ENCODE results near the gene KCNK7.
A peak's percentile ranks its signal among the peaks of the same experiment; 100 is the strongest.

Gene KCNK7

DNA sequence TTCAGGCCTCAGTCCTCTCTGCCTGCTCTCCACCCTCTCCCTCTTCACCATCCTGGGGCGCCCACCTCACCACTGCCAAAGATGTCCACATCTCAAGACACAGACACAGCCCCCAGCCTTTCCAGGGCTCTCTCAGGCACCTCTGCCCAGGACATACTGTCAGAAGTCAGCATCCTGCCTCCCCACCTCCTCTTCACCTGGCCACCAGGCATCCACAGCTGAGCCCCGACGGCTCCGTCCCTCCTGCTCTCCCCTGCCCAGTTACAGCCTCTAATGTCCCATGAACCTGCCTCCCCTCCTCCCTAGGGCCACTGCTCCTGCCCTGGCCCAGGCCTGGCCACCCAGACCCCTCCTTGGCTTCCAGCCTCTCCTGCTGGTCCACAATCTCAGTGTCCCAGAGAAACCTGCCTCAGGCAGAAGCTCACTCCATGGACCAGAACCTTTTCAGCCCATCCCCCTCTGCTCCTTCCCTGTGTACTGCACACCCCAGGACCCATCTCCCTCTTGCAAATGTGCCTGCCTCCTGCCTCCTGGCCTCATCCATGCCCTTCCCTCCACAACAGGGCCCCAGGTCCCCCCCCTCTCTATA, 40.7 kb downstream of the KCNK7 start:
- Mint-ChIP-seq H3K4me1 (ENCODE audit: low read depth in 2 of 2) (peaks cover 51 to 53% of the 10 kb centered on the region in 2 donors), H3K9me3 (no peaks in the 10 kb centered on the region), H3K36me3 (ENCODE audit: insufficient read depth) (peaks cover 15% of the 10 kb centered on the region), H3K27me3 (no peaks in the 10 kb centered on the region), H3K27ac (peak overlapping the region; percentile 52 to 89), H3K4me3 (peak overlapping the region; percentile 42 to 82)
- DNase-seq (no peak), ATAC-seq (replicated peaks) (no peak)

DNA sequence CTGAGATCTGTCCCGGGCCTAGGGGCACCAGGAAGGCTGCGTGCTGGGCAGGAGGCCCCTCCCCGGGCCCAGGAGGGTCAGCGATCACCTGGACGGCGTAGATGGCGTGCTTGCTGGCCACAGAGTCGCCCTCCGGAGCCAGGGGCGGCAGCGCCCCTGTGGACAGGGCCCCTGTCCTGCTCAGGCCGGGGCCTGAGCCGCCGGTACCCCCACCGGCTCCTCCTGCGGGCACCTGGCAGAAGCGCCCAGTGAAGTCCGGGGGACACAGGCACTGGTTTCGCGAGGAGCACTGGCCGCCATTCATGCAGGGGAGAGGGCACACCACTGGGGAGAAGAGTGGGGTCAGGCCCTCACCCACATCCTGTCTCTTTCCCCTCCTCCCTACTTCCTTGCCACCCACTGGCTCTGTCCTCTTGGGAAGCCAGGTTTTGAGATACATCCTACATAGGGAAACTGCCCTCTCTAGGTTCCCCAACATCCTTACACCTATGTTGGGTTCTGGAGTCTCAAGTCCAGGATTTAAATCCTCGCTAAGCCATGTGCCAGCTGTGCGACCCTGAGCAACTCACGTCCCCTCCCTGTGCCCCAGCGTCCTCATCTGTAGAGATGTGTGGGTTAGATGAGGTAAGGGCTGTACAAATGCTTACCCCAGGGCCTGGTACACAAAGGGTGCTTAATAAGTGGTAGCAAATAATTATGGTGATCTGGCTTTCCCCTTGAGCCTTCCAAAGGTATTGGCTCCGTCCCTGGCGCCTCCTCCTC, 41.4 kb downstream of the KCNK7 start:
- DNase-seq = no peak
- peaks cover 48 to 50% of the 10 kb centered on the region in 2 donors for H3K4me1 Mint-ChIP-seq (ENCODE audit: low read depth in 2 of 2)
- ATAC-seq (replicated peaks) = no peak

DNA sequence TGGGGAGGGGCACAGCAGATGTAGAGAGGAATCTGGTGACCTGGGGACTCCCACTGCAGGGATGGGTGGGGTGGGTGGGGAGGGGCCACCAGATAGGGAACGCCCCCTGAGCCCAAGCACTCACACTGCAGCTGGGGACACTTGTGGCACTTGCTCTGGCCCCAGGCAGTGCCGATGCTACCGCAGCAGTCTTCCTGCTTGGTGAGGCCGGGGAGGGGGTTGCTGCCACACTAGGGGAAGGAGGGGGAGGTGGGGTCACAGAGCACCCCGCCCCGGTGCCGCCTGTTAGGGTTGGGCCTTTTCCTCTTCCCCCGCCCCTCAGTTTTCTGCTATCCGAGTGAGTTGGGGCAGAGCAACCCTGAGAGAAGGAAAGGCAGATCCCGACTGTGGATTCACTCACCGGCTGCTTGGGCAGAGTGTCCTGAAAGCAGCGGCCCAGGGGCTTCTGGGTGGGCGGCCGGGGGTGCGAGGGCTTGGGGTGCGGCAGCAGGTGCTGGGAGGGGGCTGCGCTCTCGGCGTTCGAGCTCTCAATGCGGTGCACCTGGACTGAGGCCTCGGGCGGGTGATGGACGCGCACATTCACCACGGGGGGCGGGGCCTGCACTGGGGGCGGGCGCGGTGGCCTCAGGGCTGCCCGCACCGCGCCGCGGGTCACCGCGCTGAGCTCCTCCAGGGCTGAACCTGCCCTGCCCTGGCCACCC, 42.1 kb downstream of the KCNK7 start:
- DNase-seq = peak in 2 of 3 experiments; percentile 69 to 75
- peak; percentile 83 for ATAC-seq (replicated peaks)
- peak overlapping the region in 1 of 2 donors; percentile 57 for H3K27ac Mint-ChIP-seq
- peaks cover 47 to 53% of the 10 kb centered on the region in 2 donors for H3K4me1 Mint-ChIP-seq (ENCODE audit: low read depth in 2 of 2)
- H3K27me3 Mint-ChIP-seq = no peaks in the 10 kb centered on the region
- no peaks in the 10 kb centered on the region for H3K9me3 Mint-ChIP-seq
- peaks cover 20% of the 10 kb centered on the region for H3K36me3 Mint-ChIP-seq (ENCODE audit: insufficient read depth)
- peak overlapping the region in 1 of 2 donors; percentile 20 for H3K4me3 Mint-ChIP-seq

More for the DNA sequence above, 41.4 kb downstream of the KCNK7 start:
- peak overlapping the region; percentile 42 to 82 for H3K4me3 Mint-ChIP-seq
- peak overlapping the region in 1 of 2 donors; percentile 89 for H3K27ac Mint-ChIP-seq
- no peaks in the 10 kb centered on the region for H3K27me3 Mint-ChIP-seq
- H3K9me3 Mint-ChIP-seq = no peaks in the 10 kb centered on the region
- peaks cover 20% of the 10 kb centered on the region for H3K36me3 Mint-ChIP-seq (ENCODE audit: insufficient read depth)

DNA sequence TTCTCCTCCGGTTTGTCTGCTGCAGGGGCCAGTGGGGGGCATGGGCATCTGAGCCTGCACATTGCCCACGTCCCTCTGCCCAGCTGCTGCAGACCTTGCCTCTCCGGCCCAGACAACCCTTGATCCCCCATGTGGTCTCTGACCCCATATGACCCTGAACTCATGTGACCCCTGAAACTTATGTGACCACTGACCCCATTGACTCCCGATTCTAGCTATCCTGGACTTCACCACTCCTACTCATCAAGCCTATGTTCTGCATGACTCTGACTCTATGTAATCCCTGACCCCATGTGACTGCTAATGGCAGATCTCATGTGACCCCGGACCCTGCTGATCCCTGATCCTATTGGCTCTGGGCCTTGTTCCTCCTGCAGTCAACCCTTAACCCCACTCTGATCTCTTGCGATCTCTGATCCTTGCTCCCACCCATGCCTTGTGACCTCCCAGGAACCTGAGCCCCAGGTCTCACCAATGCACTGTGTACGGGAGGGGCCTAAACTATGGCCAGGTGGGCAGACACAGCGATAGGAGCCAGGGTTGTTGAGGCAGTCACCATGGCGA, 43.1 kb downstream of the KCNK7 start:
- H3K4me3 Mint-ChIP-seq = peak overlapping the region in 1 of 2 donors; percentile 20
- no peaks in the 10 kb centered on the region for H3K27me3 Mint-ChIP-seq
- no peaks in the 10 kb centered on the region for H3K9me3 Mint-ChIP-seq
- peaks cover 22% of the 10 kb centered on the region for H3K36me3 Mint-ChIP-seq (ENCODE audit: insufficient read depth)
- no peak for ATAC-seq (replicated peaks)
- DNase-seq = no peak
- H3K27ac Mint-ChIP-seq = peak overlapping the region; percentile 55 to 86
- peaks cover 57 to 61% of the 10 kb centered on the region in 2 donors for H3K4me1 Mint-ChIP-seq (ENCODE audit: low read depth in 2 of 2)

DNA sequence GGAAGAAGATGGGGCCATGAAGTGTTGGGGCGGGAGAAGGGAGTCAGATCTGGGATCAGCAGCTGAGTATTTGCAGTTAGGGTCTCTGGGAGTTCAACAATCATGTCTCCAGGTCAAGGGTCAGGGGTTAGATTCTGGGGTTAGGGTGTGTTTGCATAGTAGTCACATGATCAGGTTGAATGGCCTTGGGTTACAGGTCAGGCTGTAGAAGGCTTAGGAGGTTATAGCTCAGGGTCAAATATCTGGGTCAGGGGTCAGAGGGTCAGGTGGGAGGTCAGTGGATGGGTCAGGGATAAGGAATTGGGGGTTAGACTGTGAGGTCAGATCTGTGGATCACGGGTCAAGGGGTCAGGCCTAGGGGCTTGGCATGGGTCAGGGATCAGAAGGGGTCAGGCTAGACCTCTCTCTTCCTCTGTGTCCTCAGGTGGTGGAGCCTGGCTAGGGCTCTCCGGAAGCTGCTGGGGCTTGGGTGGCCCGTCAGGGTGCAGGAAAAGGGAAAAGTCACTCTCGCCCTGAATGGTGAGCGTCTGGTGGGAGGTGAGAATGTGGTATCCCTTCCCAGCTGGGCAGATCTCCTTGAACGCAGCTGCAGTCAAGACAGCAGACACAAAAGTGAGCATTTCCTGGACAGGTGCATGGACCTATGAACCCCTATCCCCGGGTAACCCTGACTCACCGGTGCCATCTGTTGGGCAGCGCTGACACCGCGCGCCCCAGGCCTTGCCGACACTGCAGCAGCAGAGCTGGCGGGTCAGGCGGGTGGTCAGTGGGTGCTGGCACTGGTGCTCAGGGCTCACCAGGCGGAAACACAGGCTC, 43.8 kb downstream of the KCNK7 start:
- no peaks in the 10 kb centered on the region for H3K27me3 Mint-ChIP-seq
- H3K4me3 Mint-ChIP-seq = peak overlapping the region in 1 of 2 donors; percentile 20
- H3K9me3 Mint-ChIP-seq = no peaks in the 10 kb centered on the region
- ATAC-seq (replicated peaks) (peak; percentile 24), DNase-seq (peak; percentile 48 to 62 (median 53))
- peak overlapping the region; percentile 42 to 86 for H3K27ac Mint-ChIP-seq
- H3K4me1 Mint-ChIP-seq (ENCODE audit: low read depth in 2 of 2) = peaks cover 53 to 59% of the 10 kb centered on the region in 2 donors
- peaks cover 18% of the 10 kb centered on the region for H3K36me3 Mint-ChIP-seq (ENCODE audit: insufficient read depth)

DNA sequence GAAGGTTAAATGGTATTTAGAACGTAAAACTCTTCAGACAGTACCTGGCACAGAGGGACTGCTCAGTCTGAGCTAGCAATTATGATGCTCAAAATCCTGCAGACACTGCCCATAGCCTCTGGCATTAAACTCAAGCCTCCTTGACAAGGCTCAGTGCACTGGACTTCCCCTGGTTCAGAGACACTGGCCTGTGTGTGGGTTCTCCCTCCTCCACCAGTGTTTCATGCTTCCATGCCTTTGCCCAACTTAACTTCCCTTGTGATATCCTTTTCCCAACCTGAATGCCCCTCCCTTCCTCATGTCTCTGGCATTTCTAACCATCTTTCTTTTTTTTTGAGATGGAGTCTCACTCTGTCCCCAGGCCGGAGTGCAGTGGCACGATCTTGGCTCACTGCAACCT, 46.5 kb downstream of the KCNK7 start:
- no peaks in the 10 kb centered on the region for H3K9me3 Mint-ChIP-seq
- no peak for ATAC-seq (replicated peaks)
- H3K27me3 Mint-ChIP-seq = no peaks in the 10 kb centered on the region
- peaks cover 20% of the 10 kb centered on the region for H3K36me3 Mint-ChIP-seq (ENCODE audit: insufficient read depth)
- H3K4me1 Mint-ChIP-seq (ENCODE audit: low read depth in 2 of 2) = peaks cover 44 to 51% of the 10 kb centered on the region in 2 donors
- DNase-seq = no peak
- H3K27ac Mint-ChIP-seq = no peak overlapping the region
- H3K4me3 Mint-ChIP-seq = peak overlapping the region in 1 of 2 donors; percentile 49

DNA sequence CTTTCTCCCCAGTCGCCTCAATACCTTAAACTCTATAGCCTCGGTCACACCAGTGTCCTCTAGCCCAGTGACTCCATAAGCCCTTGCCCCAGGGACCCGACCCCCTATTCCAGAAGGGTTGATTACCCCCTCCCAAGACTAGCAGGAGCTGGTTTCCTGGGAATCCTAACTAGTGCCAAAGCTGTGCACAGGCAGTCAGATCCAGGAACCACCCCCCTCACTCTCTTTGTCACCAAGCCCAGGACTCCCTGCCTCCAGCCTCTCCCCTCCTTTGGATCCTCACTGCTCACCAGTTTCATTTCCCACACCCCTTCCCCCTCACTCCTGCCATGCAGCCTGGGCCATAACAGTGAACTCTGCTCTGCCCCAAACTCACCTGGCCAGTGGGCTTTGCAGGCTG, 47.2 kb downstream of the KCNK7 start:
- no peaks in the 10 kb centered on the region for H3K9me3 Mint-ChIP-seq
- no peak for DNase-seq
- no peak for ATAC-seq (replicated peaks)
- peaks cover 20% of the 10 kb centered on the region for H3K36me3 Mint-ChIP-seq (ENCODE audit: insufficient read depth)
- no peaks in the 10 kb centered on the region for H3K27me3 Mint-ChIP-seq
- H3K27ac Mint-ChIP-seq = peak overlapping the region; percentile 87 to 94
- H3K4me3 Mint-ChIP-seq = peak overlapping the region; percentile 31 to 85
- H3K4me1 Mint-ChIP-seq (ENCODE audit: low read depth in 2 of 2) = peaks cover 48 to 53% of the 10 kb centered on the region in 2 donors

DNA sequence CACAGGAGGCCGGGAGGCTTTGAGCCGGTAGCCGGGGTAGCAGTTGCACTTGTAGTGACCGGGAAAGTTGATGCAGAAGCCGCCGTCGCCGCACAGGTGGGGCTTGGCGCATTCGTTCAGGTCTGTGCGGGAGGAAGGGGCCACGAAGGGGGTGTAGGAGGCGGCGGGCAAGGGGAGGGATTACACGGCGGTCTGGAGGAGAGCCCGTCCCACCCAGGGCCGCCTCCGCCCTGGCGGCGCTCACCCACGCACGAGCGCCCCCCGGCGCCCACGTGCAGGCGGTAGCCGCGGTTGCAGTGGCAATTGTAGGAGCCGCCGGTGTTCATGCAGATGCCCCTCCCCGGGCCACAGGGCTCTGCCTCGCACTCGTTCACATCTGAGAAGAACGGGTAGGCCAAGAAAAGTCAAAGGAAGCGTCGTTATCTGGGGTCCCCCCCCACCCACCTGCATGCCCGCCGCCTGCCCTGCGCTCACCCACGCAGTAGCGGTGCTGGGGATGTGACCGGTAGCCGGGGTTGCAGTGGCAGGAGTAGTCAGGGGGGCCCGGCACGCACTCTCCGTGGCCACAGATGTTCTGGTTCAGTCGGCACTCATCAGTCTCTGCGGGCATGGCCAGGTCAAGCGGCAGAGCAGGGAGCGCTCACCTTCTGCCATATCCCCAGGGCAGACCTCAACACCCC, 48.0 kb downstream of the KCNK7 start:
- peak overlapping the region; percentile 83 to 85 for H3K4me3 Mint-ChIP-seq
- H3K36me3 Mint-ChIP-seq (ENCODE audit: insufficient read depth) = peaks cover 18% of the 10 kb centered on the region
- DNase-seq (peak in 2 of 3 experiments; percentile 56 to 64), ATAC-seq (replicated peaks) (peak; percentile 23)
- peaks cover 46 to 49% of the 10 kb centered on the region in 2 donors for H3K4me1 Mint-ChIP-seq (ENCODE audit: low read depth in 2 of 2)
- H3K9me3 Mint-ChIP-seq = no peaks in the 10 kb centered on the region
- H3K27me3 Mint-ChIP-seq = no peaks in the 10 kb centered on the region
- peak overlapping the region; percentile 94 to 95 for H3K27ac Mint-ChIP-seq

DNA sequence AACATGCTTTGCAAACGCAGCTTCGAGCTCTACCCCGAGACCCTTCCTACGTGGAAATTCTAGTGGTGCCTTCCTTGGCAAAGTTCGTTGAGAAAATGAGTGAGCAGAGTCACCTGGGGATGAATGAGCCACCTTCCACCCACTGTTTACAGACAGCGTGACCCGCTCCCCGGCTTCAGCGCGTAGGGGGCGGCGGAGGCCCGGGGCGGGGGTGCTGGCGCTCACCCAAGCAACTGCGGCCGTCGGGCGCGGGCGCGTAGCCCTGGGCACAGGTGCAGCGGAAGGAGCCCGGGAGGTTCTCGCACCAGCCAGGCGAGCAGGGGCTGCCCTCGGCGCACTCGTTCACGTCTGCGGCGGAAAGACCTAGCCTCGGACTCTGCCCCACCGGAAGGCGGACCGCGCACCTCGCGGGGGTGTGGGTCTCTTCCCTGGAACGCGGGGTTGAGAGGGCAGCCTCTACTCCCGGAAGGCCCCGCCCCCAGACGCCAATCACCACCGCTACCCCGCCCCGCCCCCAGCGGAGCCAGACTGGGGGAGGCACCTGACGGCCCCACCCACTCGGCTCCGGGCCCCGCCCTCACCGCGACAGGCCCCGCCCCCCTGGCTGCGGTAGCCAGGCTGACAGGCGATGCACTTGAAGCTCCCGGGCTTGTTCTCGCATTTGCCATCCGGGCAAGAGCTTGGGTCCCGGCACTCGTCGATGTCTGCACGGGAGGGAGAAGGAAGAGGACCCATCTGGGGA, 49.2 kb downstream of the KCNK7 start:
- ATAC-seq (replicated peaks) (peak; percentile 83), DNase-seq (peak; percentile 99 to 100 (median 99))
- Mint-ChIP-seq H3K4me3 (peak overlapping the region; percentile 83 to 85), H3K27ac (peak overlapping the region; percentile 94 to 95), H3K4me1 (ENCODE audit: low read depth in 2 of 2) (peaks cover 36 to 43% of the 10 kb centered on the region in 2 donors), H3K9me3 (no peaks in the 10 kb centered on the region), H3K36me3 (ENCODE audit: insufficient read depth) (peaks cover 16% of the 10 kb centered on the region), H3K27me3 (no peaks in the 10 kb centered on the region)

DNA sequence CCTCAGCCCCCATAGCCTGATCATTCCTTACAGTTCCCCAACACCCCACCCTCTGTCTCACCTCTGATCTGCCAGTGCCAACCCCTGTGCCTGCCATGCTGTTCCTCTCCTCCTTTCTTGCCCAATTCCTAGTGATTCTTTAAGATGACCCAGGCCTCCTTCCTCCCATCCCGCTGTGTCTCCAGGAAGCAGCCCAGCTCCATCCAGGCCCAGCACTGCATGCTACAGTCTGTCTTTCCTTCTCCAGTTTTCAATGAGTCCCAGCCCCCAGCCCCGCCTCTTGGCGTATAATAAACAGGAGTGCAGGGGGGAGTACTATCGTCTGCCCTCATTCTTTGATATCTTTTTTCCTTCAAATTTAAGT, 49.8 kb downstream of the KCNK7 start:
- H3K27ac Mint-ChIP-seq = peak overlapping the region; percentile 94 to 95
- H3K4me3 Mint-ChIP-seq = peak overlapping the region; percentile 83 to 85
- DNase-seq = no peak
- H3K27me3 Mint-ChIP-seq = no peaks in the 10 kb centered on the region
- no peak for ATAC-seq (replicated peaks)
- H3K36me3 Mint-ChIP-seq (ENCODE audit: insufficient read depth) = peaks cover 13% of the 10 kb centered on the region
- no peaks in the 10 kb centered on the region for H3K9me3 Mint-ChIP-seq
- H3K4me1 Mint-ChIP-seq (ENCODE audit: low read depth in 2 of 2) = peaks cover 35 to 42% of the 10 kb centered on the region in 2 donors
